IMR-90 (cell line): ENCODE results near the gene DCDC2B. TPM values are rescaled to one million over a fixed set of nuclear protein-coding genes. Genes with fewer than 3 reads are reported as not detected.

Experiments used
- ATAC-seq: fragments of 200-7000 bp; cut with Tn5 transposase; 2 replicates; pipeline ENCODE4 v1.9.1; 2020; ENCODE audit warnings: low read depth, mild to moderate bottlenecking, moderate library complexity
- BruUV-seq: library from RNA; stranded (reverse); fragments of 400-500 nt; replicated peaks from 2 replicates; lab custom pipeline; 2021; lab: Mats Ljungman, UMichigan
- CTCF ChIA-PET: fragments of 300-600 bp; formaldehyde crosslinking; extraction: SDS; loops from one replicate; lab custom pipeline; 2021; ENCODE audit warnings: antibody characterized with exemption; lab: Yijun Ruan, JAX
- POLR2A ChIA-PET: fragments of 300-600 bp; sonication (Branson Sonifier 250); formaldehyde crosslinking; loops from one replicate; lab custom pipeline; 2022; ENCODE audit warnings: antibody characterized with exemption; ENCODE audit not compliant: unreplicated experiment; lab: Charles Lee
- DNase-seq: peaks from one replicate; pipeline ENCODE4 v3.0.0; 2013
- H2AFZ ChIP-seq: replicated peaks from 2 replicates; pipeline ENCODE3; 2013; ENCODE audit warnings: low read length, mild to moderate bottlenecking; ENCODE audit not compliant: poor library complexity
- H2AK5ac ChIP-seq: 2 replicates; pipeline ENCODE4 v1.6.1; 2013; ENCODE audit warnings: low read depth, low read length, inconsistent platforms
- H2AK9ac ChIP-seq: replicated peaks from 2 replicates; pipeline ENCODE3; 2013; ENCODE audit warnings: mild to moderate bottlenecking, low read depth, low read length, moderate library complexity; ENCODE audit not compliant: poor library complexity
- H2BK120ac ChIP-seq: 2 replicates; pipeline ENCODE4 v1.6.1; 2013; ENCODE audit warnings: low read depth, low read length, inconsistent platforms
- H2BK15ac ChIP-seq: 3 replicates; pipeline ENCODE4 v1.6.1; 2013; ENCODE audit warnings: low read depth, low read length, inconsistent platforms
- H2BK20ac ChIP-seq: 2 replicates; pipeline ENCODE4 v1.6.1; 2013; ENCODE audit warnings: low read depth, mild to moderate bottlenecking, inconsistent platforms, low read length, moderate library complexity
- H2BK5ac ChIP-seq: 2 replicates; pipeline ENCODE4 v1.6.1; 2013; ENCODE audit warnings: mild to moderate bottlenecking, low read depth, low read length, inconsistent platforms; ENCODE audit not compliant: poor library complexity, severe bottlenecking
- H3K14ac ChIP-seq: replicated peaks from 2 replicates; pipeline ENCODE4 v1.6.1; 2013; ENCODE audit warnings: low read depth, low read length, inconsistent platforms
- H3K18ac ChIP-seq: 2 replicates; pipeline ENCODE4 v1.6.1; 2013; ENCODE audit warnings: low read depth, low read length, control low read depth
- H3K23ac ChIP-seq: 2 replicates; pipeline ENCODE4 v1.6.1; 2013; ENCODE audit warnings: low read depth, low read length, inconsistent platforms
- H3K27ac ChIP-seq: 2 replicates; pipeline ENCODE4 v1.5.1; 2013; ENCODE audit warnings: mild to moderate bottlenecking, control low read depth, low read length; ENCODE audit not compliant: insufficient read depth
- H3K27me3 ChIP-seq: 2 replicates; pipeline ENCODE4 v1.6.1; 2013; ENCODE audit warnings: low read length; ENCODE audit not compliant: control insufficient read depth, insufficient read depth
- H3K36me3 ChIP-seq: 2 replicates; pipeline ENCODE4 v1.6.1; 2013; ENCODE audit warnings: low read length, mixed read lengths; ENCODE audit not compliant: control insufficient read depth, insufficient read depth
- H3K4ac ChIP-seq: 2 replicates; pipeline ENCODE4 v1.6.1; 2013; ENCODE audit warnings: low read depth, low read length, inconsistent platforms
- H3K4me1 ChIP-seq: 2 replicates; pipeline ENCODE4 v1.6.1; 2013; ENCODE audit warnings: low read length, mixed read lengths; ENCODE audit not compliant: control insufficient read depth, insufficient read depth
- H3K4me2 ChIP-seq: 2 replicates; pipeline ENCODE4 v1.6.1; 2013; ENCODE audit warnings: low read depth, mild to moderate bottlenecking, control low read depth, low read length, moderate library complexity
- H3K4me3 ChIP-seq: 2 replicates; pipeline ENCODE4 v1.5.1; 2013; ENCODE audit warnings: low read depth, mild to moderate bottlenecking, control low read depth, low read length, moderate library complexity; ENCODE audit not compliant: insufficient read depth
- H3K56ac ChIP-seq: 2 replicates; pipeline ENCODE4 v1.6.1; 2013; ENCODE audit warnings: low read length, inconsistent platforms; ENCODE audit not compliant: insufficient read depth; ENCODE audit errors: extremely low read depth
- H3K79me1 ChIP-seq, 2 experiments: 2 replicates each; pipeline ENCODE4 v1.6.1; 2013; ENCODE audit warnings: low read length in 2 of 2, inconsistent platforms in 1 of 2, low read depth in 1 of 2
- H3K9ac ChIP-seq: 2 replicates; pipeline ENCODE4 v1.6.1; 2013; ENCODE audit warnings: low read depth, low read length, control low read depth
- H3K9me1 ChIP-seq: 2 replicates; pipeline ENCODE4 v1.6.1; 2013; ENCODE audit warnings: low read length, inconsistent platforms; ENCODE audit not compliant: insufficient read depth
- H3K9me3 ChIP-seq: 2 replicates; pipeline ENCODE4 v1.6.1; 2013; ENCODE audit warnings: low read length; ENCODE audit not compliant: control insufficient read depth, insufficient read depth
- H4K20me1 ChIP-seq: 2 replicates; pipeline ENCODE4 v1.6.1; 2013; ENCODE audit warnings: low read length, inconsistent platforms; ENCODE audit not compliant: insufficient read depth
- H4K5ac ChIP-seq: 2 replicates; pipeline ENCODE4 v1.6.1; 2013; ENCODE audit warnings: mild to moderate bottlenecking, low read depth, low read length, control low read depth
- H4K8ac ChIP-seq, 2 experiments: 2 replicates each; pipeline ENCODE4 v1.6.1; 2013; ENCODE audit warnings: low read depth in 2 of 2, low read length in 2 of 2, control low read depth in 1 of 2, inconsistent platforms in 1 of 2
- H4K91ac ChIP-seq: 2 replicates; pipeline ENCODE4 v1.6.1; 2013; ENCODE audit warnings: low read depth, low read length, inconsistent platforms; ENCODE audit not compliant: insufficient read depth
- CEBPB ChIP-seq: IDR thresholded peaks from 2 replicates; pipeline ENCODE4 v1.6.1; 2012; ENCODE audit warnings: low read depth, low read length, improper control_type of control experiment
- MAZ ChIP-seq: IDR thresholded peaks from 2 replicates; pipeline ENCODE4 v1.6.1; 2012; ENCODE audit warnings: low read depth, mild to moderate bottlenecking, low read length, improper control_type of control experiment, moderate library complexity, borderline replicate concordance
- MXI1 ChIP-seq: IDR thresholded peaks from 2 replicates; pipeline ENCODE4 v1.6.1; 2012; ENCODE audit warnings: low read depth, mild to moderate bottlenecking, low read length, moderate library complexity, borderline replicate concordance
- NFE2L2 ChIP-seq: fragments of 150-350 bp; IDR thresholded peaks from 2 replicates; pipeline ENCODE4 v1.6.1; 2016; ENCODE audit warnings: low read depth, mild to moderate bottlenecking, low read length
- WGBS, 2 experiments: methylation state at CpG; one replicate each; pipeline versions ENCODE4 v1.1.5 to v1.1.7; 2013; ENCODE audit warnings: missing lambda C conversion rate in 2 of 2; ENCODE audit not compliant: insufficient read length in 1 of 2; ENCODE audit errors: extremely low coverage in 2 of 2; 5-methylcytosine and 5-hydroxymethylcytosine counted together
- dilution Hi-C: fragments of 300-500 bp; cut with HindIII; formaldehyde crosslinking; loops from one replicate; pipeline ENCODE4 v1.14.3; 2018; ENCODE audit warnings: low sequenced_read_pairs; ENCODE audit not compliant: unreplicated experiment
- in situ Hi-C: fragments of 300-500 bp; cut with MboI; formaldehyde crosslinking; loops from 3 replicates; pipeline ENCODE4 v1.14.3; 2019; ENCODE audit warnings: low sequenced_read_pairs, inconsistent platforms, mixed read lengths
- intact Hi-C: fragments of 100-400 bp; cut with micrococcal nuclease; formaldehyde crosslinking; loops from 2 replicates; pipeline ENCODE4 v1.10.0; 2022
- polyA plus RNA-seq, 3 experiments: library from polyadenylated mRNA; depleted of rRNA; stranded (reverse); fragments of >200 nt; gene quantifications; 2 replicates each; pipeline ENCODE4 v1.2.3, GENCODE V29; 2012; ENCODE audit warnings: low replicate concordance in 1 of 3
- total RNA-seq: library from RNA; depleted of rRNA; stranded (reverse); fragments of >200 nt; gene quantifications from 2 replicates; pipeline ENCODE4 v1.2.3, GENCODE V29; 2012

Gene DCDC2B
- total and polyA plus RNA-seq, 2 of the 4 experiments (the other 2 are of a cell fraction): not detected

- Histone ChIP-seq H3K56ac (peak overlapping the region; percentile 97), H4K8ac (peak overlapping the region; percentile 91 to 95), H2BK15ac (peak overlapping the region; percentile 63; the same call in 1 of the 3 replicates), H3K27ac (peak overlapping the region; percentile 90), H3K27me3 (no peaks in the 10 kb centered on the region), H4K20me1 (peaks cover 22% of the 10 kb centered on the region), H3K4me3 (peak overlapping the region; percentile 49), H4K91ac (peak overlapping the region; percentile 95), H2BK5ac (peak overlapping the region; percentile 90), H3K36me3 (peaks cover 28% of the 10 kb centered on the region), H4K5ac (peak overlapping the region; percentile 72), H2AK5ac (peak overlapping the region; percentile 81), H3K79me1 (peaks cover 13 to 51% of the 10 kb centered on the region in 2 experiments; a peak in 3 of 4 replicates), H2AFZ (peak overlapping the region; percentile 98), H3K4ac (peak overlapping the region; percentile 92), H3K9me3 (no peaks in the 10 kb centered on the region), H3K23ac (peak overlapping the region; percentile 93), H3K4me1 (peaks cover 22% of the 10 kb centered on the region), H3K9ac (peak overlapping the region; percentile 97), H3K14ac (peak overlapping the region; percentile 96), H3K18ac (peak overlapping the region; percentile 79), H2AK9ac (peak overlapping the region; percentile 98), H3K4me2 (peak overlapping the region; percentile 90), H2BK120ac (peak overlapping the region; percentile 86), H2BK20ac (no peak overlapping the region; the same call in 1 of the 2 replicates), H3K9me1 (peaks cover 12% of the 10 kb centered on the region; the same call in 1 of the 2 replicates)
- WGBS, 2 experiments: 0% methylated on average over 9 of the region's 36 CpGs; no CpG with 5 or more reads in 1 of the 2 experiments
- TF ChIP-seq CEBPB (0 out of 2 replicates have a peak, but pooled peaks have one; percentile 33), MXI1 (0 out of 2 replicates have a peak, but pooled peaks have one; percentile 27), NFE2L2 (peak; percentile 9; the same call in 1 of the 2 replicates), MAZ (no peak)
- in situ Hi-C loops (no loop called here), intact Hi-C loops (loop anchor here (2.0 kb wide), 2 partner anchors 72 to 108 kb away; partner anchors contain the start of genes KPNA6 and TMEM39B), dilution Hi-C loops (no loop called here)
- ATAC-seq (peak; percentile 31), DNase-seq (peak; percentile 59)
- POLR2A ChIA-PET: interaction anchor here (0.5 to 0.7 kb wide), 3 partner anchors 11 to 66 kb away, joined by 3 to 30 read pairs (median 3); no protein-coding TSS in a partner anchor
- BruUV-seq: TSS peak; percentile 7
- CTCF ChIA-PET: no interaction called here
Observed at GRCh38 chr1:32180186-32181060, 28.5 kb upstream of the DCDC2B start.
